HG03575 (cell line): ENCODE measurements around the gene SYMPK.
"Not testable (repeated sequence)": the region's sequence is repeated elsewhere in the genome, so short reads cannot be mapped to it uniquely, and the experiment has no call there.

Experiments used
- ATAC-seq: cut with Tn5 transposase; IDR thresholded peaks from one replicate; pipeline ENCODE4 v1.9.1; 2021; ENCODE audit not compliant: unreplicated experiment, insufficient number of reproducible peaks, low FRiP score; ENCODE audit errors: extremely low read depth

SYMPK gene

GRCh38 chr19:45873219-45873772, 10.3 kb upstream of the SYMPK start:
- no peak for ATAC-seq

- no peak for ATAC-seq
These were observed 9.4 kb upstream of the SYMPK start for GRCh38 chr19:45872095-45872919.

DNA sequence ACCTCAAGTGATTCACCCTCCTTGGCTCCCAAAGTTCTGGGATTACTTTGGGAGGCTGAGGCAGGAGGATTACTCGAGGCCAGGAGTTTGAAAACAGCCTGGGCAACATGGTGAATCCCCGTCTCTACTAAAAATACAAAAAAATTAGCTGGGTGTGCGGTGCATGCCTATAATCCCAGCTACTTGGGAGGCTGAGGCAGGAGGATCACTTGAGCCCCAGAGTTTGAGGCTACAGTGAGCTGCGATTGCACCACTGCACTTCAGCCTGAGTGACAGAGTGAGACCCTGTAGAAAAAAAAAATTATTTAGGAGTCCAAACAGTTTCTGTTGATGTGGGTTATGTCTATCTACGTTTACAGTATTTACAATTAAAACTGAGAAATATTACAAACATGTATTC, 7.9 kb upstream of the SYMPK start:
- no peak for ATAC-seq

DNA sequence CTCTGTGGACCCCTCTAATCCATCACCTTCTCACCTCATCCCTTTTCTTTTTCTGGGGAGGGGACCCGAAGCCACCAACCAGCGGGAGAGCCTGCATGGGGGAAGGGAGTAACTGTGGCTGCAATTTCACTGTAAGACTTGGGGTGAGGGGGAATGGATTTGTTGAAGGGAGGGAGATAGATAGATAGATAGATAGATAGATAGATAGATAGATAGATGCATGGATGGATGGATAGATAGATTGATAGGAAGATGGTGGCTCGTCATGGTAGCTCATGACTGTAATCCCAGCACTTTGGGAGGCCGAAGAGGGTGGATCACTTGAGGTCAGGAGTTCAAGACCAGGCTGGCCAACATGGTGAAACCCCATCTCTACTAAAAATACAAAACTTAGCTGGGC, 4.3 kb upstream of the SYMPK start:
- ATAC-seq, result not testable (repeated sequence)

DNA sequence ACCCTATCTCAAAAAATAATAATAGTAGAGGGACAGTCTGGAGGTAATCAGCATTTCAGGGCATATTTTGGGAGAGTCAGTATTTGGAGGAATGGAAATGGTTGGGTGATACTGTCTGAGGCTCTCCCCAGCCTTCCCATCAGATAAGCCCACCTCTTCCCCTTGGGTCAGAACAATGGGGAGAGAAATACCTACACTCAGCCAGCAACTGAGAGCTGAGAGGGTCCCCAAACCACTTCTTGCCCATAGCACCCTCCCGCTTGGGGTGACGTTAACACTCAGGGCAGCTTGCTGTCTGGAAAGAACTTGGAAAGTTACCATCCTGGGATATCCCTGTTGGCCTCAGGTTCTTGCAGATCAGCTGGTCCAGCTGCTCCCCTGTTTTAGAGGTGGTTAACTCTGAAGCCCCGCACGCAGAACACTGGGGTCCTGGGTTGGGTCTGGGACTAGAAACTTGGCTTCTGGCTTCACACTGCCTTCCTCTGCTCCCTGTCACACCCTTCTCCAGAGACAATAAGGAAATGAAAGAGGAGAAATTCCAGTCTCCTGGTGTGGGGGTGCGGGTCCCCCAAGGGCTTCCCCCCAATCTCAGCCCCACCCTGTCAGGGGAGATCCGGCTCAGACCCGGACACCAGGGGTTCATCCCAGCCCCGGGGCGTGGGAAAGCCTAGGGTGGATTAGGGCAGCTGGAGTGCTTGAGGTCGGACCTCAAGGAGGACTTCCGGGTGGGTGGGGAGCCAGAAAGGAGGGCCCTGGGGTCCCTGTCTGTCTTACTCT, 3.6 kb upstream of the SYMPK start:
- ATAC-seq, result no peak

- ATAC-seq, result no peak
These were observed 2.5 kb upstream of the SYMPK start for GRCh38 chr19:45865269-45865948.

DNA sequence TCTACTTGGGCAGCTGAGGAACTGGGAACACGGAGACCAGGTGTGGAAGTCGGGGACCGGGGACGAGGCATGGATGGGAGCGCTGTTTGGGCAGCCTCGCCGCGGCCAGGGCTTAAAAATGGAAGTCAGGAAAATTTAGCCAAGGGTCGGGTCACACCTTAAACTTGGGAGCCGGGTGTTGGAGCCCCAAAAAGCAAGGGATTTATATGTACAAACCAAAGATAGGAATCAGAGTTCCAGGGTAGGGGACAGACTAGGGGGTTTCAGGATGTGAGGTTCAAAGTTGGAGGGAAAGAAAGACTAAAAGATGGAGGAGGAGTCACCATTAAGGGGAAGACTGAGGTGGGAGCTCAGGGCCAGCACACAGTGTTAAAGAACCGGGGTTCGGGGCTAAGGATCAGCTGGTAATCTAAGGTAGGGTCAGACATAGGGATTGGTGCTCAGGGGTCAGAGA, 1.7 kb upstream of the SYMPK start:
- ATAC-seq, result no peak

GRCh38 chr19:45863840-45864628, 1.1 kb upstream of the SYMPK start, which contains the start of gene FOXA3:
Gene FOXA3 (plus strand): TSS chr19:45864326. CDS start chr19:45864457, 131 bp downstream.
- ATAC-seq, result no peak

- ATAC-seq, result no peak
These were observed 440 bp upstream of the SYMPK start for GRCh38 chr19:45863335-45863839.

GRCh38 chr19:45862271-45862563, 730 bp downstream of the SYMPK start:
- ATAC-seq, result no peak

- ATAC-seq, result no peak
These were observed 2.3 kb downstream of the SYMPK start for GRCh38 chr19:45860359-45861259.

- no peak for ATAC-seq
These were observed 8.7 kb downstream of the SYMPK start for GRCh38 chr19:45854167-45854778.

DNA sequence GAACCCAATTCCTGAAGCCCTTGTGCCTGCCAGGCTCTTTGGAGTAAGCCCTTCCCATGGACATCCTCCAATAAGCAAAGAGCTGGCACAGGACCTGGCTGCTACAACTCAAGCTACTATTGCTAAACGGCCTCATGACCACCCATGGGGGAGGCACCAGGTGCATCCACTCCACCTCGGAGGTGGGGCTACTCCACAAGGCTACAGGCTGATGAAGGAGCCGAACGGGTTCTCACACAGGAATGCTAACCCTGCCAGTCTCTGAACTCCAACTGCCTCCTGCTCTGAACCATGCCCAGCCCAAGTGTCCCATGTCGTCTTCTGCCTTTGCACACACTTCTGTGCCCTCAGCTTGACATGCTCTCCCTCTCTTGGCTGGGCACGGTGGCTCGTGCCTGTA, 10.0 kb downstream of the SYMPK start:
- ATAC-seq, result no peak

DNA sequence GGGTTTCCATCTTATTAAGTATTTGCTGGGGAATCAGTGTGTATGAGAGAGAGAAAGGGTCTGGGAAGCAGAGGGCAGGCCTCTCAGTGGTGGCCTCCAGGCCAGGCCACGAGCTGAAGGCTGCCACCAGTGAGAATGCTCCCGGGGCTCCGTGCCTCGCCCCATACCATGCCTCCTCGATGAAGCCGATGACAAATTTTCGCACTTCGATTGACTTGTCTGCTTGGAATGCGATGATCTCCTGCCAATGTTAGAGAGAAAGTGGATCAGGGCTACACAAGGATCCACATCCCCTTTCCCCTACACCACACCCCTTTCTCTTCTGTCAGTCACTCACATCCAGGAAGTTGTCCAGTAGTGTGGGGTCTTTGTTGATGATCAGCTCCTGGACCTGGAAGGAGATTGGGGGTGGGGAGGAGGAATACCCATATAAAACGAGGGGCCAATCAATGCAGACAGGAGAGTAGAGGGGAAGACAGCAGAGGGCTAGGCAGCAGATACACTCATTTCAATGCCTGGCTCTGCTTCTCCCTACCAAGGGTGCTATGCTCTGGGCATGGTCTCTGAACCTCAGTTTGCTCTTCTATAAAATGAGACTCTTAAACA, 10.7 kb downstream of the SYMPK start:
- ATAC-seq, result no peak

DNA sequence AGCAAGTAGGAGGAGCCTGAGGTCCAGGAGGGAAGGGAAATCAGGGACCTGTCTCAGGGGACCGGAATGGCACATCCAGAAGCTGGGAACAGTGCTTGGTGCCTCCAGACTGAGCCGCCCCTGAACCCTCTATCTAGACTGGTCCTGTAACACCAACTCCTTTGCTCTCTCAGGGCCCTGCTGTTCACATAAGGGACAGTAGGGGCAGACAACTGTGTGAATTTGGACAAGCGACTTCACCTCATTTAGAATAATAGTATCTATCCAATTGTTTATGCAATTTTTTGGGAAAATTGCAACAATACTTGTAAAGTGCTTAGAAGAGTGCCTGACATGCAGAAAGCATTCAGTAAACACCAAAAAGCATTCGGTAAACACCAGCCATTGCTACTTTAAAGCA, 14.0 kb downstream of the SYMPK start:
- ATAC-seq, result no peak

GRCh38 chr19:45847663-45848062, 15.3 kb downstream of the SYMPK start:
- no peak for ATAC-seq

DNA sequence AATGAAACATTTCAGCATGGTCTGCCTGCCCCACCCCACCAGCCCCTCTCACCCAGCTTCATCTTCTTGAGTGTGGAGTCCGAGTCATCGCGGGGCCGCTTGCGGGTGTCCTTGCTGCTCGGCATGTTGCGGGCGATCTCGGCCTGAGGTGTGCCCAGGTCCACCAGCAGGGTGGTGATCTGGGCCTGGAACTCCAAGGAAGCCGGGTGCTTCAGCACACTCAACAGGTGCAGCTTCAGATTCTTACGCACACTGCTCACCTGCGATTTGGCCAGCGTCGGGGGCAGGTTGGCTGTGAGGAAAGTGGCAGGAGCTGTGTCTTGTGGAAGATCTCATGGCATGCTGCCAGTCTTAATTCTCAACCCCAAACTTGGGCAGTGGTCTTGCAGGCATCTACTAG, 20.7 kb downstream of the SYMPK start:
- ATAC-seq, result no peak
